Kidney capillary endothelial cell (primary cell): ENCODE measurements around the gene VPS18.
A peak's percentile ranks its signal among the peaks of the same experiment; 100 is the strongest.

Experiments used
- DNase-seq: peaks from one replicate; pipeline ENCODE4 v3.0.0-alpha.2; 2018; ENCODE audit warnings: low spot score

VPS18 gene

DNA sequence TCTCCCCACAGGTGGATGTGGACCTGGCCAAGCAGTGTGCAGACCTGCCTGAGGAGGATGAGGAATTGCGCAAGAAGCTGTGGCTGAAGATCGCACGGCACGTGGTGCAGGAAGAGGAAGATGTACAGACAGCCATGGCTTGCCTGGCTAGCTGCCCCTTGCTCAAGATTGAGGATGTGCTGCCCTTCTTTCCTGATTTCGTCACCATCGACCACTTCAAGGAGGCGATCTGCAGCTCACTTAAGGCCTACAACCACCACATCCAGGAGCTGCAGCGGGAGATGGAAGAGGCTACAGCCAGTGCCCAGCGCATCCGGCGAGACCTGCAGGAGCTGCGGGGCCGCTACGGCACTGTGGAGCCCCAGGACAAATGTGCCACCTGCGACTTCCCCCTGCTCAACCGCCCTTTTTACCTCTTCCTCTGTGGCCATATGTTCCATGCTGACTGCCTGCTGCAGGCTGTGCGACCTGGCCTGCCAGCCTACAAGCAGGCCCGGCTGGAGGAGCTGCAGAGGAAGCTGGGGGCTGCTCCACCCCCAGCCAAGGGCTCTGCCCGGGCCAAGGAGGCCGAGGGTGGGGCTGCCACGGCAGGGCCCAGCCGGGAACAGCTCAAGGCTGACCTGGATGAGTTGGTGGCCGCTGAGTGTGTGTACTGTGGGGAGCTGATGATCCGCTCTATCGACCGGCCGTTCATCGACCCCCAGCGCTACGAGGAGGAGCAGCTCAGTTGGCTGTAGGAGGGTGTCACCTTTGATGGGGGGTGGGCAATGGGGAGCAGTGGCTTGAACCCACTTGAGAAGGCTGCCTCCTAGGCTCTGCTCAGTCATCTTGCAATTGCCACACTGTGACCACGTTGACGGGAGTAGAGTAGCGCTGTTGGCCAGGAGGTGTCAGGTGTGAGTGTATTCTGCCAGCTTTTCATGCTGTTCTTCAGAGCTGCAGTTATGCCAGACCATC, 8.6 kb downstream of the VPS18 start:
- DNase-seq = no peak

DNA sequence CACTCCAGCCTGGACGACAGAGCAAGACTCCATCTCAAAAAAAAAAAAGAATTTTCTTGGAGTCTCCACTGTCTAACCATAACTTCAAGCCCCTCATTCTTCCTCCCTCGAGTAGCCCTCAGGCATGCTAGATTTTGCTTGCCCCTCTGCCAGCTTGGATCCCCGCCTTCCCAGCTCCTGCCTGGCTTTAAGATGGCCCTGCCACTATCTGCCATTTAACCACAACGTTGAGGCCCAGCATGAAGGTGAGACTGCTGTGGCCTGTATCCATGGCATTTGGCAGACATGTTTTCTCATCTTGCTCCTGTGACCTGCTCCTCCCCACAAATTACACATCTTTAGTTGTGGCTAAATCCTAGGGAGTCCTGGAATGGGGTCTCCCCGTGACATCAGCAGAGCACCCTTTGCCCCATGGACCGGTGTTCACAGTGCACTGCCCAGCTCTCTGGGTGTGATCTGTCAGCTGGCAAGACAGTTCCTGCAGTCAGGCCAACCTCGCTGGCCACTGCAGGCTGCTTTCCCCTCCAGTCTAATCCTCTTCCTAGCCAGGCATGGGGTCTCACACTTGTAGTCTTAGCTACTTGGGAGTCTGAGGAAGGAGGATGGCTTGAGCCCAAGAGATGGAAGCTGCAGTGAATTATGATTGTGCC, 10.4 kb downstream of the VPS18 start:
- no peak for DNase-seq

DNA sequence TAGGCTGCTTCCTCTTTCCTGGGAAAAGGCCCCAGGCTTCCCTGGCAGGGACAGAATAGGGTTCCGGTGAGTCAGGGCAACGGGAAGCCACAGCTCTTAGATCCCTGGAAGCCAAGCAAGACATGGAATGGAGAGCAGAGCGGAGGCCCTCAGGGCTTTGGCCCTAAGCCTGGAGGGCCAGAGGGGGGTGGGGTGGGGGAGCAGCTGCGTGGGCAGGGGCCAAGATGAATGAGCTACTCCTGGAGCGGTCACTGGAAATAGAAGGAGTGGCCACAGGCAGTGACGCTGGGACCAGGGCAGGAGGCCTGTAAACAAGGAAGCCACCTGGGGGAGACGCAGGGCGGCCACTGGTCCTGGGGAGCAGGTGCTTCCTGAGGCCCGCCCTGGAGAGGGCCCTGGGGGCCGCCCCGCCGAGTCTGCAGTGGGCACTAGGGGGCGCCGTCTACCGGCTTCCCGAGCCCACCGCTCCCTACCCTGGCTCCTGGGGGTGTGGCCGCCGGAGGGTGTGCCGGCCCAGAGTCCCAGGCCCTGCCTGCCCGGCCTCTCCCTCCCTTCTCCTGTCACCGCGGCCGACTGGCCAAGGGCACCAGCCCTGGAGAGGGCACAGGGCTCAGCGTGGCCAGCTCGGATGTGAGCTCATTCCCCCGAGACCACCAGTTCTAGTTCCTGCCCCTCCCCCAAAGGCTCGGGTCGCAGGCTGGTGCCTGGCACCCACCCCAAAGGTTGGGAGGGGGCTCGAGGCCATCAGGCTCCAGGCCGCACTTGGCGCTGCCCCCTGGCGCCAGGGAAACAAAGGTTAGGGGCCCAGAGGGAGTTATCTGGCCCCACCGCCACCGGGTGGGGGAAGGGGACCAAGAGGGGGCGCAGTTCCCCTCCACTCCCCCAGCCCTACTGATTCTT, 12.1 kb downstream of the VPS18 start:
- peak; percentile 96 for DNase-seq

GRCh38 chr15:40906991-40907802, 12.9 kb downstream of the VPS18 start:
- peak; percentile 78 for DNase-seq

DNA sequence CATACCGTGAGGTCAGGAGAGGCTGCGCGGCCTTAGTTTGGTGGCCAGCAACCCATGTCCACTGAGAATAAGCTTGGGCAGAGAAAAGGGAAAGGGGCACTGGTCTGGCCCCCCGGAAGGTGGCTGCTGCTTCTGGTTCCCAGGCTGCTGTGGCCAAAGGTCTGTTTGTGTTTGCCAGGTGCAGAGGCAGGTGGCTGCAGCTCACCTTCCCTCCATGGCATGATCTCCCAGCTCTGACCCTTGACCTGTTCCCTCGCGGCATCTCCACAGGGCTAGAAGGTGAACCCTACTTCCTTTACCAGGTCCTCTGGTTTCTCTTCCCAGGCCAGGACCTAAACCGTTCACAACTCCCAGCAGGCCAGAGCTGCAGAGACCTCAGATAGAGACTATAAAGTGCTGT, 13.8 kb downstream of the VPS18 start:
- DNase-seq = no peak

DNA sequence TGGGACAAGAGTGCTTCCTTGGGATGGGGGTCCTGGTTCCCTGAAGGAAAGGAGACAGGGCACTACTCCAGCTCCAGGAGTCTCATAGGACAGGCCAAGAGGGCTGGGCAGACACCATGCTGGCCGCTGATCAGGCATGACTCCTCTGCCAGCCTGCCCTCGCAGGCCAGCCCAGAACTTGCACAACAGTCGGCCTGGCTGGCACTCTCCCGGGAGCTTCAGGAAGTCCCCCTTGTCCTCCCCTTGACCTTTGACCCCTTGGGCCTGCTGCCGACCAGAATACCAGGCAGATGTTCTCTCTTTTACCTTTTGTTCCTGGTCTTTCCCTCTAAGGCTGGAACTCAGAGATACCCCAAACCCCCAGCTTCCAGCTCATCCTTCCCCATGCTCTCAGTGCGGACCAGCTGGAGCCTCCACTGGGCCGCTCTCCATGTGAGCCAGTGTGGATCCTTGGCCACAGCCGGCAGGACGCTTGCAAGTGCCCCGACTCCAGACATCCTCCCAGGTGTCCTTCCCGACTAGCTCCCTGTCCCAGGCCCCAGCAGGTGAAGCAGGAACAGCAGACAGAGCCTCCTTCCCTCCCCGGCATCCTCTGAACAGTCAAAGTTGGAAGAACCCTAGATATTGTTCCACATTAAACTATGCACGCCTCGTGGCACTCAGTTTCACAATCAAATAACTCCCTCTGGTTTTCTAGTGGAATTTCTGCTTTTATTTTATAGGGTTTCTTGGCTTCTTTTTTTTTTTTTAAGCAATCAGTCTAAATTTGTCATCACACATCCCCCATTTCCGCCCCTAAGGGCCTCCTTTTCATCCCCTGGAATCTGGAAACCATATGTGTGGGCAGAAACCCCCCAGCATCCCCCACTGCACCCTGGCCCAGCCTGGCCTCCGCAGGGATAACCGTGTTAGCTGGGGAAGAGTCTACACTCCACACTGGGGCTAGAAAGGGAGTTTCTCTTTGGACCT, 15.7 kb downstream of the VPS18 start:
- DNase-seq = no peak

DNA sequence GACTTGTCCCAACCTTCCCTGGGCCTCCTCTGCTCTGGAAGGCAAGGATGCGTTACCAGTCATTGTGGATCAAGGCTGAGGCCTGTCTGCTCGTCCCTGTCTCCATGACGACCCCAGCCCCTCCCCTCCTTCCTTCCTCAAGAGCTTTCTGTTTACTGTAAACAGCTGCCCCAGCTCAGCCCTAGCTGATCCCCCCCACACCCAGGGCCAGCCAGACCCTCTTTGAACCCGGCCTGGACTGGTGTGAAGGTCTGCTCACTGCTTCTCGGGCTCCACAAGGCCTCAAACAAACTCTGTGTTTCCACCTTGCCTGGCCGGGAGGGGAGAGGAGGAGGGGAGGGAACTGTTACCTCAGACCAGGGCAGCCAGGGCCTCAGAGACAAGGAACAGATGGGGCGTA, 16.9 kb downstream of the VPS18 start:
- no peak for DNase-seq

DNA sequence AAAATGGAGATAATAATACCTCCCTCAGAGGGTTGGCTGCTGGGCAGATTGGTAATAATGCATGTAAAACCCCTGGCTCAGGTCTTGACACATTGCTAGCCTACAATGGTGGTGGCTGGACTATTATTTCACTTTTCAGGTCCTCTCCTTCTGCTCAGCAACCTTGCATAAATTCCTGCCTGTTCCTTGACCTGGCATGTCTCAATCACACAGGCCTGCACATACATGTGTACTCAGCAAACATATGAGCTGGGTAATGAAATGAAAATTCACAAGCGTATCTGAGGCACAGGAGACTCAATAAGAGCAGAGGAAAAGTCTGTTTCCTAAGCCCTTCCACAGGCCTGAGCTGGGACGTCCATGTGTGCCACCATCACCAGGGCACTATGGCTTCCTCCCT, 17.4 kb downstream of the VPS18 start:
- no peak for DNase-seq

DNA sequence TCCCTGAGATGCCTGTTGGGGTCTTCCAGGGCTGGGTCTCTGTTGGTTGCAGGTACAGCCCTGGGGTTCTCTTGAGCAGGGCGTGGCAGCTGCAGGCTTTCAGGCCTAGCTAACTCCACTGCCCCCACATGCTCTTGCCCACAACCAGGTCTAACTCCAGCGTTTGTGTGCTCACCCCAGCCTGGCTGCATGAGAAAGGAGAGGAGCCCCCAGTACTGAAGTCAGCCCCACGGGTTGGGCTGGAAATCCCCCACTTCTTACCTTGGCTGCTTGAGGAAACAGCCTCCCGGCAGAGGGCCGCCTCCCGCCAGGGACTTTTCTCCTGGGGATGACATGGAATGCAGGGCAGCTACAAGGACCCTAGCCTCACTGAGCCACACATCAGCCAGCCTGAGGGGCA, 18.2 kb downstream of the VPS18 start:
- DNase-seq = no peak

DNA sequence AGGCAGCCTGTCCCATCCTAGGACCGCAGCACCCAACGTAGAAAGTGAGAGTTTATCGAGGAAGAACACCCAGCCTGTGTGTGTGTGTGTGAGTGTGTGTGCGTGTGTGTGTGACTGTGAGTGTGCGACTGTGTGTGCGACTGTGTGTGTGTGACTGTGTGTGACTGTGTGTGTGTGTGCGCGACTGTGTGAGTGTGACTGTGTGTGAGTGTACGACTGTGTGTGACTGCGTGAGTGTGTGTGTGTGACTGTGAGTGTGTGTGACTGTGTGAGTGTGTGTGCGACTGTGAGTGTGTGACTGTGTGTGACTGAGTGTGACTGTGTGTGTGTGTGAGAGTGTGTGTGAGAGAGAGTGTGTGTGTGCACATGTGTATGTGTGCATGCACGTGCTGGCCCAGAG, 19.8 kb downstream of the VPS18 start:
- DNase-seq = no peak

GRCh38 chr15:40914486-40914885, 20.2 kb downstream of the VPS18 start:
- DNase-seq = no peak

DNA sequence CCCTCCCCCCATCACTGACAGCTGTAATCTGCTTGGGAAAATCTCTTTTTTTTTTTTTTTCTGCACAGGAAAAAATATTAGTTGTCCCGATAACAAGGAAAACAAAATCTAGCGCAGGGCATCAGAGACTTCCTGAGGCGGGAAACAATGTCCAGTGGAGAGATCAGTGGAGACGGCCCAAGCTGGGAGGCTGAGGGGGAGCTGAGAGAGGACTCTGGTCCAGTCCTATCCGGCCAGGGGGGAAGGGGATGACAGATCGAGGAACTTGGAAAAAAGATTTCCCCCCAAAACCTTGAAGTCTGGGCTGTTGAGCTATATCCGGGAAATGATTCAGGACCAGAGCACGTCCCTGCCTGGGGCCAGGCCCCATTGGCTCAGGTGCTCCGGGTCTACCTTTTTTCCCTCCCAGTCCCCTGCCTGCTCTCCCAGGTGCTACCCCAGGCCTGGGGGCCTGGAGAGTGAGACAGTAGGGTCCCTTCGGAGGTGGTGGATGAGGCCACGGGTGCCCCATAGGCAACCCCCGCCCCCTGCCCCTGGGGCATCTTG, 20.9 kb downstream of the VPS18 start:
- peak; percentile 88 for DNase-seq

DNA sequence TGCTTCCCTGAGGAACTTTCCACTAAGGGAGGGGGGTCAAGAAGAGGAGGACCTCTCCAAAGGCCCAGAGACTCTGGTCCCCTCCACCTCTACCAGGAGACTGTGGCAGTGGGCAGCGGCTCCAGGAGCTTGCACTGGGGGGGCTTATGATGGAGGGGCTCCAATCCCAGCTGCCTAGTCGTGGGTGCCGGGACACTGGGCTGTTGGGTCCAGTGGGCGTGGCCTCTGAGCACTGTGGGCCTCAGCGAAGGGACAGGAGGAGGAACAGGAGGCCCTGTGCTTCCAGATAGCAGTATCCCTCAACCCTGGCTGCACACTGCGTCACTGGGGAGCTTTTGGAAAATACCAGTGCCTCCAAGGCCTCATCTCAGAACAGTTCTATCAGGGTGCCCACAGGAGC, 21.4 kb downstream of the VPS18 start:
- no peak for DNase-seq

DNA sequence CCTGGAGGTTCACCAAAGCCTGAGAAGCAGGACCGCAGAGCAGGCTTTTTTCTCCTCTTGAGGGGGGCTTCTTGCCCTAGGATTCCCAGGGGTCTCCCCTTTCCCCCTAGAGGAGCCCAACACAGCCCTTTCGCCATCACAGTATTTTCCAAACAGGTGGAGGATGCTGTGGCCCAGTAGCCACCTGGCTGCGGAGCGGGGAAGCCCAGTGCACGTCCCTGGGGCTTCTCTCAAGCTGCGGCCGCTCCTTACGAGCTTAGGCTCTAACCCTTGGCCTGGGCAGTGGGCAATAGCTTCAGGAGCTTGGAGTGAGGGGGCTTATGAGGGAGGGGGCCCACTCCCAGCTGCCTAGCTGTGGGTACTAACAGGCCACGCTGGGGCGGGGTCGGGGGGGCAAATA, 23.3 kb downstream of the VPS18 start:
- DNase-seq = no peak

DNA sequence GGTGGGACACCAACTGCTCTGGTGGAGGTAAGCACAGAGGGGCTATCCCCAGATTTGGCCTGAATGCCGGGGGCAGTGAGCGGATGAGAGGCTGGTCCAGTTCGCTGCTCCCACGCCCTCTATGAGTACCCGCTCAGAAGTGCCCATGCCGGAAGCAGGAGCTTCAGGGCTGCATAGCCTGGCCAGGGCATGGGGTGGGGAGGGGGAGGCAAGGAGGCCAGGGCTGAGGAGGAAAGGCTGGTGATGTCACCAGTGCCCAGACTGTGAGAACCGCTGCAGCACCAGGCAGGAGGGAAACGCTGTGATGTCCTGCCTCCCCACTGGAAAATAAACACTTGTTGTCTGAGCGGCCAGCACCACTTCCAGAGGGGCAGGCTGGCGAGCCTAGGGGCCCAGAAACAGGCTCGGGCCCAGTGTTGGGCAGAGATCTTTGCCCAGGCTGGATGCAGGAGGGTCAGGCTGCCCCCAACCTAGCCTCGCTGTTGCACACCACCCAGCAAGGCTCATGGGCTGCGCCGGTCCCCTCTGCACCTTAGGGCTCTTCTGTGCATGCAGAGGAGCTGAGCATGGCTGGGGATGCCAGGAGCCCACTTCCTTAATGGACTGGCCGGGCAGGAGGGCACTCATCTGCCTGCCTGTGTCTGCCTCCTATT, 24.0 kb downstream of the VPS18 start:
- DNase-seq = peak; percentile 93

DNA sequence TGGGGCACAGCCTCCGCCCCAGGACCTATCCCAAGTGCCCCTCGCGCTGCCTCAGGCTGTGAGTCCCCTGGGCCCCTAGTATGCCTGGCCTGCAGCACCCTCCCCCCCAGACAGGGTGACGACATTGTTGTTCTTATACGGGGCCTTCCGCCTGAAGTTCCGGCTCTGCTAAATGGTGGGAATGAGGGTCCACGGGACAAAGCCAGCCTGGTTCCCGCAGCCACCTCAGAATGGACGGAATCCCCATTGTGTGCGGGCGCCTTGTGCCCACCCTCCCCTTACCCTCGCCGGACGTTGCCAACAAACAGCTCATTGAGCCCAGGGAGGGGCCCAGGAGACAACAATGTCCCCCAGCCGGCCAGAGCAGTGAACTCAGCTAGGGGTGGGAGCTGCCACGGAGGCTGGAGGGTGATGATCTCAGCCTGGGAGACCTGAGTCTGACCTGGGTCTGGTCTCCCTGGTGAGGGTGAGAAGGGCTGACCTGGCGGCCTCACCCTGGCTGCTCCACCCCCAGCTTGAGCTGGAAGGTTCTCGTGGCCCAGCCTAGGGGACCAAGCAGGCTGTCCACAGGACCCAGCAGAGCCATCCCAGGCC, 24.6 kb downstream of the VPS18 start:
- peak; percentile 94 for DNase-seq

- peak; percentile 51 for DNase-seq
Observed at GRCh38 chr15:40921949-40922607, 27.8 kb downstream of the VPS18 start.

- no peak for DNase-seq
Observed at GRCh38 chr15:40922608-40923005, 28.4 kb downstream of the VPS18 start.

GRCh38 chr15:40923551-40923950, 29.3 kb downstream of the VPS18 start:
- DNase-seq = no peak
